ENCODE results near the gene THAP8. TPM values are rescaled to one million over a fixed set of nuclear protein-coding genes. Genes with fewer than 3 reads are reported as not detected.

THAP8 gene
- total RNA-seq, 4 donors from 2014 or later, result 6.1 to 10.5 (median 6.1) TPM

DNA sequence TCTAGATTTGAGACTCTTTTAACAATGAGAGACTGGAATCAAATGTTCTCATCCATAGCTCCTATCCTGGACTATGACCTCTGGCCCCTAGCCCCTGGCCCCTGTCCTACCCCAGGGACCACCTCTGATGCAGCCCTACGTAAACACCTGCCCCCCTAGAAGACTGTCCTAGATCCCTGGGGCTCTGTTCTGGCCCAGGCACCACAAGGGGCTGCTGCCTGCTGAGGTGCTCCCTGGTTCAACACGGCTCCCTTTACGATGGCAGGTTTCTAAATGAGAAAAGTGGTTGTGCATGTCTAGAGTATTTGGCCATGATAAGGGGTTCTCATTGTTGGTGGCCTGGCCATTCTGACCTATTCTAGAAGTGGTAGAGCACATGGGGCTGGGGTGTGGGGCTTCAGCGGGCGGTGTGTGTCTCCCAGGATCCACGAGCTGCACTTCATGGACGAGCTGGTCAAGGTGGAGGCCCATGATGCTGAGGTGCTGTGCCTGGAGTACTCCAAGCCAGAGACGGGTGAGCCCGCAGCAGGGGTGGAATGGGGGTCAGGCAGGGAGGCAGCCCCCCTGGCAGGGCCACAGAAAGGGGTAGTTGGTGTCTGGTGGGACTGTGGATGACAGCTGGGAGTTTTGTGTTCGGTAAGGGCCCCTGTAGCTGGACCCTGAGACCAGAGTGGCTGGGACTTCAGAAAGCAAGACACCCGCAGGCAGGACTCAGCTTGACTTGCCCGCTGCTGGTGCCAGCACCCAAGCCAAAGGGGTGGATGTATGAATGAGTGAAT lies 30.3 kb upstream of the THAP8 start:
- no peaks in the 10 kb centered on the region for H3K9me3 ChIP-seq
- H3K4me3 ChIP-seq, result no peak overlapping the region
- H3K27me3 ChIP-seq, result no peaks in the 10 kb centered on the region
- peaks cover 0 to 6% of the 10 kb centered on the region in 2 donors for H3K4me1 ChIP-seq
- intact Hi-C loops (cut with DNase I; ENCODE audit: low total_unique reads), result no loop called here
- TF ChIP-seq, protein P1, sequence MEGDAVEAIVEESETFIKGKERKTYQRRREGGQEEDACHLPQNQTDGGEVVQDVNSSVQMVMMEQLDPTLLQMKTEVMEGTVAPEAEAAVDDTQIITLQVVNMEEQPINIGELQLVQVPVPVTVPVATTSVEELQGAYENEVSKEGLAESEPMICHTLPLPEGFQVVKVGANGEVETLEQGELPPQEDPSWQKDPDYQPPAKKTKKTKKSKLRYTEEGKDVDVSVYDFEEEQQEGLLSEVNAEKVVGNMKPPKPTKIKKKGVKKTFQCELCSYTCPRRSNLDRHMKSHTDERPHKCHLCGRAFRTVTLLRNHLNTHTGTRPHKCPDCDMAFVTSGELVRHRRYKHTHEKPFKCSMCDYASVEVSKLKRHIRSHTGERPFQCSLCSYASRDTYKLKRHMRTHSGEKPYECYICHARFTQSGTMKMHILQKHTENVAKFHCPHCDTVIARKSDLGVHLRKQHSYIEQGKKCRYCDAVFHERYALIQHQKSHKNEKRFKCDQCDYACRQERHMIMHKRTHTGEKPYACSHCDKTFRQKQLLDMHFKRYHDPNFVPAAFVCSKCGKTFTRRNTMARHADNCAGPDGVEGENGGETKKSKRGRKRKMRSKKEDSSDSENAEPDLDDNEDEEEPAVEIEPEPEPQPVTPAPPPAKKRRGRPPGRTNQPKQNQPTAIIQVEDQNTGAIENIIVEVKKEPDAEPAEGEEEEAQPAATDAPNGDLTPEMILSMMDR (IDR thresholded peaks at IDR 0.05 in 4 of 5, conservative IDR thresholded peaks at IDR 0.05 in 1 of 5), result no peak
- TF ChIP-seq POLR2A (IDR thresholded peaks at IDR 0.05), result no peak
- in situ Hi-C loops (cut with MboI; ENCODE audit: low sequenced_read_pairs in 4 of 4), result no loop called here
- DNase-seq, result no peak
- no peak for ATAC-seq
- no peak overlapping the region for H3K27ac ChIP-seq
- H3K36me3 ChIP-seq, result no peaks in the 10 kb centered on the region

- Histone ChIP-seq H3K36me3 (no peaks in the 10 kb centered on the region), H3K4me1 (peaks cover 0 to 6% of the 10 kb centered on the region in 2 donors), H3K27ac (no peak overlapping the region), H3K4me3 (no peak overlapping the region), H3K27me3 (no peaks in the 10 kb centered on the region), H3K9me3 (no peaks in the 10 kb centered on the region)
- TF ChIP-seq, protein P1 (IDR thresholded peaks at IDR 0.05 in 4 of 5, conservative IDR thresholded peaks at IDR 0.05 in 1 of 5), result no peak
- TF ChIP-seq POLR2A (IDR thresholded peaks at IDR 0.05), result no peak
- intact Hi-C loops (cut with DNase I; ENCODE audit: low total_unique reads) (no loop called here), in situ Hi-C loops (cut with MboI; ENCODE audit: low sequenced_read_pairs in 4 of 4) (no loop called here)
- no peak for ATAC-seq
- no peak for DNase-seq
These were observed 28.8 kb upstream of the THAP8 start for GRCh38 chr19:36082916-36083315.

DNA sequence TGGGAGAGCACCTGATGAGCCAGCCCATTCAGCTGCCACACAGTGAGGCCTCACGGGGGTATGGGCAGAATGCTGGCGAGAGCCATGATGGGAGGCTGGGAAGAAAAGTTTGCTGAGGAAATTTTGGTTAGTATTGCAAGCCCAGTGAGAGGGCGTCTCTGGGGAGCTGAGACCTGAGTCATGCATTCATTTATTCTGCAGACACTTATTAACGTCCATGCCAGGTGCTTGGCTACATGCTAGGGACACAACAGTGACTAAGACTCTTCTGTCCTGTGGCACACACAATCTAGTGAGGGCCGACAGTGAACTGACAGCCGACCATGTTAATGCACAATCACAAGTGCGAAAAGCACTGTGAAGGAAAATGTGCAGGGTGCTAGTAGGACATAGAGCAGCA lies 27.8 kb upstream of the THAP8 start:
- Histone ChIP-seq H3K27me3 (no peaks in the 10 kb centered on the region), H3K36me3 (no peaks in the 10 kb centered on the region), H3K9me3 (no peaks in the 10 kb centered on the region), H3K27ac (no peak overlapping the region), H3K4me3 (no peak overlapping the region), H3K4me1 (peaks cover 0 to 6% of the 10 kb centered on the region in 2 donors)
- ATAC-seq (peak in 1 of 2 donors; percentile 26), DNase-seq (no peak)
- TF ChIP-seq POLR2A (IDR thresholded peaks at IDR 0.05), result no peak
- TF ChIP-seq, protein P1 (IDR thresholded peaks at IDR 0.05 in 4 of 5, conservative IDR thresholded peaks at IDR 0.05 in 1 of 5), result no peak
- intact Hi-C loops (cut with DNase I; ENCODE audit: low total_unique reads) (no loop called here), in situ Hi-C loops (cut with MboI; ENCODE audit: low sequenced_read_pairs in 4 of 4) (no loop called here)

- DNase-seq (no peak), ATAC-seq (no peak)
- in situ Hi-C loops (cut with MboI; ENCODE audit: low sequenced_read_pairs in 4 of 4), result no loop called here
- intact Hi-C loops (cut with DNase I; ENCODE audit: low total_unique reads), result no loop called here
- Histone ChIP-seq H3K36me3 (no peaks in the 10 kb centered on the region), H3K9me3 (no peaks in the 10 kb centered on the region), H3K27me3 (no peaks in the 10 kb centered on the region), H3K4me1 (peaks cover 0 to 6% of the 10 kb centered on the region in 2 donors), H3K27ac (no peak overlapping the region), H3K4me3 (no peak overlapping the region)
- TF ChIP-seq POLR2A (IDR thresholded peaks at IDR 0.05), result no peak
- TF ChIP-seq, protein P1 (IDR thresholded peaks at IDR 0.05 in 4 of 5, conservative IDR thresholded peaks at IDR 0.05 in 1 of 5), result no peak
These were observed 27.3 kb upstream of the THAP8 start for GRCh38 chr19:36081385-36081784.
